WTC11 (cell line): ENCODE data around the gene NIN.

Source experiments
- CREB1 ChIP-seq: sonication (generic); formaldehyde crosslinking; IDR thresholded peaks from 2 replicates; pipeline ENCODE4 v1.8.0; 2023; ENCODE audit warnings: mild to moderate bottlenecking, missing genetic modification reagents
- ELF4 ChIP-seq: sonication (generic); formaldehyde crosslinking; IDR thresholded peaks from 2 replicates; pipeline ENCODE4 v1.8.1; 2022; ENCODE audit warnings: low read depth, mild to moderate bottlenecking, moderate library complexity, missing genetic modification reagents
- JUN ChIP-seq: sonication (generic); formaldehyde crosslinking; IDR thresholded peaks from 2 replicates; pipeline ENCODE4 v1.8.0; 2023; ENCODE audit warnings: mild to moderate bottlenecking, missing genetic modification reagents
- NFE2L1 ChIP-seq: sonication (generic); formaldehyde crosslinking; IDR thresholded peaks from 2 replicates; pipeline ENCODE4 v1.8.1; 2023; ENCODE audit warnings: missing genetic modification reagents
- SP1 ChIP-seq: sonication (generic); formaldehyde crosslinking; conservative IDR thresholded peaks from 2 replicates; pipeline ENCODE4 v1.8.1; 2022; ENCODE audit warnings: missing genetic modification reagents
- TF ChIP-seq, protein P1 (sequence below): fragments of 200-600 bp; IDR thresholded peaks from 2 replicates; pipeline ENCODE4 v1.8.0; 2022; ENCODE audit warnings: antibody characterized with exemption
- TF ChIP-seq, protein P2 (sequence below): sonication (generic); formaldehyde crosslinking; IDR thresholded peaks from 2 replicates; pipeline ENCODE4 v1.8.0; 2022; ENCODE audit warnings: mild to moderate bottlenecking, missing genetic modification reagents
- TF ChIP-seq, protein P3 (sequence below): sonication (generic); formaldehyde crosslinking; IDR thresholded peaks from 2 replicates; pipeline ENCODE4 v1.8.1; 2022; ENCODE audit warnings: missing genetic modification reagents, borderline replicate concordance
- TF ChIP-seq, protein P4 (sequence below): sonication (generic); formaldehyde crosslinking; IDR thresholded peaks from 2 replicates; pipeline ENCODE4 v1.8.0; 2023; ENCODE audit warnings: mild to moderate bottlenecking, missing genetic modification reagents
- TF ChIP-seq, protein P5 (sequence below): sonication (generic); formaldehyde crosslinking; IDR thresholded peaks from 2 replicates; pipeline ENCODE4 v1.8.1; 2022; ENCODE audit warnings: low read depth, mild to moderate bottlenecking, moderate library complexity, missing genetic modification reagents, borderline replicate concordance

DNA sequence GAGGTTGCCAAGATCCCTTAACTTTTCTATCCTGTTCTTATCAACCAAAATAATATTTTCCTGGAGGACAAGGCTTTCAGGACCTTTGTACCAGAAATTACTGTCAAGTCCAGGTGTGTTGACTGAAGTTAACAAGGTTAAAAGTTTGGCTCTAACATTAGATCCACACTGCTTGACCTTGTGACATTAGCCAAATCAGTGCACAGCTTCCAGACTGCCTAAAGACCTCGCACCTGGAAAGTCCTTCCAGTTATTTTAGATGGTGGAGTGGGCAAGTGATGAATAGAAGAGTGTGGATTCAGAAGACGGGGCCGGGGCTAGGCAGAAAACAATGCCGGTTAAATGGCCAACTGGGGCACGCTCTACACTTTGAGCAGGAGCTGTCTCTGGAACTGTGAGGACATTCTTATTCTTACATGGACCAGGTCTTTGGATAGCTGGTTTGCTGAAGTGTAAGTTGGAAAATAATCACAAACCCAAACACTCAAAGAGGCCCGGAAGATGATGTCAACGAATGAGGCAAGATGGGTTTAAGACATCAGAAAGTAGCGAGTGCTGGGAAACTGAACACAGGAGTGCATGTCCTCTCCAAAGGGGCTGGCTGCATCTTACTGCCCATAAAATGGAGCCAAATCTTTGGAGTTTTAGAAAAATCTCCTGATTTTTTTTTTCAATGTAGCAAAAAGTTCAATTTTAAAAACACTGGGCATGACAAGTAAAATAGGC lies 56.3 kb downstream of the NIN start:
- TF ChIP-seq, protein P1, sequence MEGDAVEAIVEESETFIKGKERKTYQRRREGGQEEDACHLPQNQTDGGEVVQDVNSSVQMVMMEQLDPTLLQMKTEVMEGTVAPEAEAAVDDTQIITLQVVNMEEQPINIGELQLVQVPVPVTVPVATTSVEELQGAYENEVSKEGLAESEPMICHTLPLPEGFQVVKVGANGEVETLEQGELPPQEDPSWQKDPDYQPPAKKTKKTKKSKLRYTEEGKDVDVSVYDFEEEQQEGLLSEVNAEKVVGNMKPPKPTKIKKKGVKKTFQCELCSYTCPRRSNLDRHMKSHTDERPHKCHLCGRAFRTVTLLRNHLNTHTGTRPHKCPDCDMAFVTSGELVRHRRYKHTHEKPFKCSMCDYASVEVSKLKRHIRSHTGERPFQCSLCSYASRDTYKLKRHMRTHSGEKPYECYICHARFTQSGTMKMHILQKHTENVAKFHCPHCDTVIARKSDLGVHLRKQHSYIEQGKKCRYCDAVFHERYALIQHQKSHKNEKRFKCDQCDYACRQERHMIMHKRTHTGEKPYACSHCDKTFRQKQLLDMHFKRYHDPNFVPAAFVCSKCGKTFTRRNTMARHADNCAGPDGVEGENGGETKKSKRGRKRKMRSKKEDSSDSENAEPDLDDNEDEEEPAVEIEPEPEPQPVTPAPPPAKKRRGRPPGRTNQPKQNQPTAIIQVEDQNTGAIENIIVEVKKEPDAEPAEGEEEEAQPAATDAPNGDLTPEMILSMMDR, result no peak
- TF ChIP-seq, protein P2, sequence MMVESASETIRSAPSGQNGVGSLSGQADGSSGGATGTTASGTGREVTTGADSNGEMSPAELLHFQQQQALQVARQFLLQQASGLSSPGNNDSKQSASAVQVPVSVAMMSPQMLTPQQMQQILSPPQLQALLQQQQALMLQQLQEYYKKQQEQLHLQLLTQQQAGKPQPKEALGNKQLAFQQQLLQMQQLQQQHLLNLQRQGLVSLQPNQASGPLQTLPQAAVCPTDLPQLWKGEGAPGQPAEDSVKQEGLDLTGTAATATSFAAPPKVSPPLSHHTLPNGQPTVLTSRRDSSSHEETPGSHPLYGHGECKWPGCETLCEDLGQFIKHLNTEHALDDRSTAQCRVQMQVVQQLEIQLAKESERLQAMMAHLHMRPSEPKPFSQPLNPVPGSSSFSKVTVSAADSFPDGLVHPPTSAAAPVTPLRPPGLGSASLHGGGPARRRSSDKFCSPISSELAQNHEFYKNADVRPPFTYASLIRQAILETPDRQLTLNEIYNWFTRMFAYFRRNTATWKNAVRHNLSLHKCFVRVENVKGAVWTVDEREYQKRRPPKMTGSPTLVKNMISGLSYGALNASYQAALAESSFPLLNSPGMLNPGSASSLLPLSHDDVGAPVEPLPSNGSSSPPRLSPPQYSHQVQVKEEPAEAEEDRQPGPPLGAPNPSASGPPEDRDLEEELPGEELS (CRISPR knock-in tag), result no peak
- no peak for TF ChIP-seq SP1 (CRISPR knock-in tag)
- TF ChIP-seq, protein P3, sequence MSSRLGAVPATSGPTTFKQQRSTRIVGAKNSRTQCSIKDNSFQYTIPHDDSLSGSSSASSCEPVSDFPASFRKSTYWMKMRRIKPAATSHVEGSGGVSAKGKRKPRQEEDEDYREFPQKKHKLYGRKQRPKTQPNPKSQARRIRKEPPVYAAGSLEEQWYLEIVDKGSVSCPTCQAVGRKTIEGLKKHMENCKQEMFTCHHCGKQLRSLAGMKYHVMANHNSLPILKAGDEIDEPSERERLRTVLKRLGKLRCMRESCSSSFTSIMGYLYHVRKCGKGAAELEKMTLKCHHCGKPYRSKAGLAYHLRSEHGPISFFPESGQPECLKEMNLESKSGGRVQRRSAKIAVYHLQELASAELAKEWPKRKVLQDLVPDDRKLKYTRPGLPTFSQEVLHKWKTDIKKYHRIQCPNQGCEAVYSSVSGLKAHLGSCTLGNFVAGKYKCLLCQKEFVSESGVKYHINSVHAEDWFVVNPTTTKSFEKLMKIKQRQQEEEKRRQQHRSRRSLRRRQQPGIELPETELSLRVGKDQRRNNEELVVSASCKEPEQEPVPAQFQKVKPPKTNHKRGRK (CRISPR knock-in tag), result no peak
- TF ChIP-seq NFE2L1 (CRISPR knock-in tag), result no peak
- TF ChIP-seq CREB1 (CRISPR knock-in tag), result no peak
- TF ChIP-seq, protein P4, sequence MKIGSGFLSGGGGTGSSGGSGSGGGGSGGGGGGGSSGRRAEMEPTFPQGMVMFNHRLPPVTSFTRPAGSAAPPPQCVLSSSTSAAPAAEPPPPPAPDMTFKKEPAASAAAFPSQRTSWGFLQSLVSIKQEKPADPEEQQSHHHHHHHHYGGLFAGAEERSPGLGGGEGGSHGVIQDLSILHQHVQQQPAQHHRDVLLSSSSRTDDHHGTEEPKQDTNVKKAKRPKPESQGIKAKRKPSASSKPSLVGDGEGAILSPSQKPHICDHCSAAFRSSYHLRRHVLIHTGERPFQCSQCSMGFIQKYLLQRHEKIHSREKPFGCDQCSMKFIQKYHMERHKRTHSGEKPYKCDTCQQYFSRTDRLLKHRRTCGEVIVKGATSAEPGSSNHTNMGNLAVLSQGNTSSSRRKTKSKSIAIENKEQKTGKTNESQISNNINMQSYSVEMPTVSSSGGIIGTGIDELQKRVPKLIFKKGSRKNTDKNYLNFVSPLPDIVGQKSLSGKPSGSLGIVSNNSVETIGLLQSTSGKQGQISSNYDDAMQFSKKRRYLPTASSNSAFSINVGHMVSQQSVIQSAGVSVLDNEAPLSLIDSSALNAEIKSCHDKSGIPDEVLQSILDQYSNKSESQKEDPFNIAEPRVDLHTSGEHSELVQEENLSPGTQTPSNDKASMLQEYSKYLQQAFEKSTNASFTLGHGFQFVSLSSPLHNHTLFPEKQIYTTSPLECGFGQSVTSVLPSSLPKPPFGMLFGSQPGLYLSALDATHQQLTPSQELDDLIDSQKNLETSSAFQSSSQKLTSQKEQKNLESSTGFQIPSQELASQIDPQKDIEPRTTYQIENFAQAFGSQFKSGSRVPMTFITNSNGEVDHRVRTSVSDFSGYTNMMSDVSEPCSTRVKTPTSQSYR (CRISPR knock-in tag), result no peak
- TF ChIP-seq ELF4 (CRISPR knock-in tag), result no peak
- TF ChIP-seq JUN, result no peak
- TF ChIP-seq, protein P5, sequence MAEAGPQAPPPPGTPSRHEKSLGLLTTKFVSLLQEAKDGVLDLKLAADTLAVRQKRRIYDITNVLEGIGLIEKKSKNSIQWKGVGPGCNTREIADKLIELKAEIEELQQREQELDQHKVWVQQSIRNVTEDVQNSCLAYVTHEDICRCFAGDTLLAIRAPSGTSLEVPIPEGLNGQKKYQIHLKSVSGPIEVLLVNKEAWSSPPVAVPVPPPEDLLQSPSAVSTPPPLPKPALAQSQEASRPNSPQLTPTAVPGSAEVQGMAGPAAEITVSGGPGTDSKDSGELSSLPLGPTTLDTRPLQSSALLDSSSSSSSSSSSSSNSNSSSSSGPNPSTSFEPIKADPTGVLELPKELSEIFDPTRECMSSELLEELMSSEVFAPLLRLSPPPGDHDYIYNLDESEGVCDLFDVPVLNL (CRISPR knock-in tag), result no peak
